IPS-20b (cell line): ENCODE results near the gene RASGRF2.

ENCODE experiments used
- H3K27ac ChIP-seq: one replicate; pipeline ENCODE4 v1.5.1; 2013; ENCODE audit warnings: low read length
- H3K27me3 ChIP-seq: 2 replicates; pipeline ENCODE4 v1.6.1; 2013; ENCODE audit warnings: mild to moderate bottlenecking, low read length, inconsistent platforms; ENCODE audit not compliant: insufficient read depth
- H3K36me3 ChIP-seq: 2 replicates; pipeline ENCODE4 v1.6.1; 2013; ENCODE audit warnings: low read depth, mild to moderate bottlenecking, inconsistent platforms, low read length, moderate library complexity; ENCODE audit not compliant: insufficient read depth
- H3K4me1 ChIP-seq: 2 replicates; pipeline ENCODE4 v1.6.1; 2013; ENCODE audit warnings: mild to moderate bottlenecking, control low read depth, inconsistent platforms, low read length, moderate library complexity; ENCODE audit not compliant: insufficient read depth
- H3K4me3 ChIP-seq: 2 replicates; pipeline ENCODE4 v1.5.1; 2013; ENCODE audit warnings: mild to moderate bottlenecking, low read length, inconsistent platforms
- H3K9ac ChIP-seq: 2 replicates; pipeline ENCODE4 v1.6.1; 2013; ENCODE audit warnings: low read depth, mild to moderate bottlenecking, inconsistent platforms, low read length, moderate library complexity
- H3K9me3 ChIP-seq: 2 replicates; pipeline ENCODE4 v1.6.1; 2013; ENCODE audit warnings: mild to moderate bottlenecking, low read depth, low read length, inconsistent platforms; ENCODE audit not compliant: insufficient read depth

The RASGRF2 gene

GRCh38 chr5:80957031-80957761 lies 3.0 kb upstream of the RASGRF2 start:
- no peak overlapping the region for H3K27ac ChIP-seq
- H3K9ac ChIP-seq, result peak overlapping the region; percentile 39; the same call in 1 of the 2 replicates
- peak overlapping the region; percentile 40; the same call in 1 of the 2 replicates for H3K4me3 ChIP-seq

GRCh38 chr5:80958616-80959015 lies 1.5 kb upstream of the RASGRF2 start:
- H3K4me1 ChIP-seq, result peaks cover 44% of the 10 kb centered on the region
- no peaks in the 10 kb centered on the region for H3K9me3 ChIP-seq
- peaks cover 57% of the 10 kb centered on the region for H3K27me3 ChIP-seq
- no peak overlapping the region; the same call in 1 of the 2 replicates for H3K9ac ChIP-seq
- no peaks in the 10 kb centered on the region for H3K36me3 ChIP-seq
- H3K27ac ChIP-seq, result no peak overlapping the region
- no peak overlapping the region for H3K4me3 ChIP-seq

More at GRCh38 chr5:80957031-80957761, 3.0 kb upstream of the RASGRF2 start:
- no peaks in the 10 kb centered on the region for H3K9me3 ChIP-seq
- peaks cover 36% of the 10 kb centered on the region for H3K4me1 ChIP-seq
- peaks cover 43% of the 10 kb centered on the region for H3K27me3 ChIP-seq
- H3K36me3 ChIP-seq, result no peaks in the 10 kb centered on the region

DNA sequence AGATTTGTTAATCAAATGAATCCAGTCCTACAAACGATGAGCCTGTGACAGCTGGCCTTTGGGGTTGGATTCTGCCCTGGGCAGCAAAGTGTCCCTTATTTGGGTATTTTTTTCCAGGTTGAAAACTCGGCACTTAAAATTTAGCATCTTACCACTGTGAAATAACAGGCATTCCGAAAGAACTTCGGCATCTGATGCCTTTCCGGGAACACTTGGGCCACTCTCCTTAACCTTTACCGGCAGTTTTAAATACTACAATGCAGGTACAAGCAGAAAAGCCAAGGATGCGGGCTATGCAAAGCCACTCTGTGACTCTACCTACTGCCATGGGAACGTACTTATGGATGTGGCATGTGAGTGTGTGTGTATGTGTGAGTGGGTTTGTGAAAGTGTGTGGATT lies 1.0 kb upstream of the RASGRF2 start:
- H3K4me1 ChIP-seq, result peaks cover 47% of the 10 kb centered on the region
- H3K36me3 ChIP-seq, result no peaks in the 10 kb centered on the region
- no peak overlapping the region for H3K9ac ChIP-seq
- peak overlapping the region; percentile 72 for H3K4me3 ChIP-seq
- H3K27me3 ChIP-seq, result peaks cover 57% of the 10 kb centered on the region
- H3K27ac ChIP-seq, result no peak overlapping the region
- no peaks in the 10 kb centered on the region for H3K9me3 ChIP-seq

DNA sequence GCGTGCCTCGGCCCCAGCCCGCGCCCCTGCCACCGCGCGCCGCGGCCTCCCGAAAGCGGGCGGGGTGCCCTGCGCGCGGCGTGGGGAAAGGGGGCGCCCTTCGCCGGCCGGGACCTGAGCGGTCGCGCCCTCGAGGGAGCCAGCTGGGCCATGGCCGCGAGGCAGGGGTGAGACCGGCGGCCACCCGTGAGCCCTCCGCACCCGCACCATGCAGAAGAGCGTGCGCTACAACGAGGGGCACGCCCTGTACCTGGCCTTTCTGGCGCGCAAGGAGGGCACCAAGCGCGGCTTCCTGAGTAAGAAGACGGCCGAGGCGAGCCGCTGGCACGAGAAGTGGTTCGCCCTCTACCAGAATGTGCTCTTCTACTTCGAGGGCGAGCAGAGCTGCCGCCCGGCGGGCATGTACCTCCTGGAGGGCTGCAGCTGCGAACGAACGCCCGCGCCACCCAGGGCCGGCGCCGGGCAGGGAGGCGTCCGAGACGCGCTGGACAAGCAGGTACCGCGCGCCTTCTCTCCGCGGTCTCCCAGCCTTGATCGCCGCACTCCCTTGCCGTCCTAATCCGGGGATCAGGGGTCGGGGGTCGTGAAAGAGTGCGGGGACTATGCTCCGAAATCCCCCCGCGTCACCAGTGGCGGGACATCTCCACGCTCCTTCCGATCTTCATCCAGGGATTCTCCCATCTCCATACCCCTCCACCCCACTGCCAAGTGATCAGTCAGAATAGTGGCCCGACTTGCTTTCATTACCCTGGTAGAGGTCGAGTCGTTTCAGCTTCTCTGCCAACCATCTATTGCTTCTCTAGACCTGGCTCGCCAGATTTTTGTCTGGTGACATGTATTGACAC lies 590 bp downstream of the RASGRF2 start:
- H3K27ac ChIP-seq, result no peak overlapping the region
- H3K4me1 ChIP-seq, result peaks cover 47% of the 10 kb centered on the region

DNA sequence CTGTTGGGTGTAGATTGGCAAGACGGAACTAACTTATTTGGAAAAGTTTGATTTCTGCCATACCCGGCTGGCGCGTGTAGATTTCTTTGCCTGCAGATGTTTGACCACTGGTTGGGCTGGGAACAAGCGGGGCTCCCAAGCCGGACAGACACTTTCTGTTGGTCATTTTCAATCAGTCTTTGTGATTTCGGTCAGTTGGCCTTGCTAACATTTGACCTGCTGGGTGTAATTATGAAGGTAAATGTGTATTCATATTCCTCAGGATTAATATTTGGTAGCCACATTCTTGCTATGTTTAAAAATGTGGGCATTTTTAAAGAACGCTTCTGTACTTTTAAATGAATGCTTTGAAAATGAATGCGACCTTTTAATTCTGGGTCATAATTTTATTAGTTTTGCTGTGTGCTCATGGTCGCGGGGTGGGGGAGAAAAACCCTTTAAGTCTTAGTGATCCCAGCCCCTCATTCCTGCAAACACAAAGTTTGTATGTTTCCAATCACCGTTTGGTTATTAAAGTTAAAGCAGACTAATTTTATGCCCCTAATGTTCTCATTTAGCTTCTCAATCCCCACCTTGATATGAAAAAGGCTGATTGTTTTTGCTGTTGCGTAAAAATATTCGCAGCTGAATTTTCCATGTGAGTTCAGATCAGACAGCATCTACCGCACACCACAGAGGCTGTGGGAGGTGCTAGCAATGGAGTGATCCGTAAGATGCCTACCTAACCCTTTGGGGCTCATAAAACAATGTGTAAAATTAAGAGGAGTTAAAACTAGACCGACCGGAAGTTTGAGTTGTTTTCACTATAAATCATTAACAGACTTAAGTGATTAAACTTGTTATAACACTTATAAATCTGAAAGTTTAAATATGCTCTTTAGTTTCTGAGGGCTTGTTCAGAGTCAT lies 1.5 kb downstream of the RASGRF2 start:
- peaks cover 39% of the 10 kb centered on the region for H3K4me1 ChIP-seq
- H3K4me3 ChIP-seq, result peak overlapping the region; percentile 72
- peak overlapping the region; percentile 16; the same call in 1 of the 2 replicates for H3K9ac ChIP-seq
- no peak overlapping the region for H3K27ac ChIP-seq
- no peaks in the 10 kb centered on the region for H3K9me3 ChIP-seq
- peaks cover 53% of the 10 kb centered on the region for H3K27me3 ChIP-seq
- H3K36me3 ChIP-seq, result no peaks in the 10 kb centered on the region

More for the DNA sequence above, 590 bp downstream of the RASGRF2 start:
- peak overlapping the region; percentile 72 for H3K4me3 ChIP-seq
- peaks cover 55% of the 10 kb centered on the region for H3K27me3 ChIP-seq
- no peaks in the 10 kb centered on the region for H3K36me3 ChIP-seq
- peak overlapping the region; percentile 16; the same call in 1 of the 2 replicates for H3K9ac ChIP-seq
- H3K9me3 ChIP-seq, result no peaks in the 10 kb centered on the region

- Histone ChIP-seq H3K36me3 (no peaks in the 10 kb centered on the region), H3K27me3 (peaks cover 53% of the 10 kb centered on the region), H3K4me1 (peaks cover 32% of the 10 kb centered on the region), H3K27ac (no peak overlapping the region), H3K9me3 (no peaks in the 10 kb centered on the region), H3K9ac (no peak overlapping the region), H3K4me3 (no peak overlapping the region)
Observed at GRCh38 chr5:80962630-80963520, 2.7 kb downstream of the RASGRF2 start.

GRCh38 chr5:80963521-80963895 lies 3.3 kb downstream of the RASGRF2 start:
- Histone ChIP-seq H3K9me3 (no peaks in the 10 kb centered on the region), H3K27ac (no peak overlapping the region), H3K36me3 (no peaks in the 10 kb centered on the region), H3K9ac (no peak overlapping the region), H3K4me3 (no peak overlapping the region), H3K27me3 (peaks cover 49% of the 10 kb centered on the region), H3K4me1 (peaks cover 25% of the 10 kb centered on the region)

- Histone ChIP-seq H3K27me3 (peaks cover 44% of the 10 kb centered on the region), H3K4me3 (no peak overlapping the region), H3K9ac (no peak overlapping the region), H3K4me1 (peaks cover 23% of the 10 kb centered on the region), H3K9me3 (no peaks in the 10 kb centered on the region), H3K27ac (no peak overlapping the region), H3K36me3 (no peaks in the 10 kb centered on the region)
Observed at GRCh38 chr5:80963966-80964481, 3.9 kb downstream of the RASGRF2 start.

- Histone ChIP-seq H3K4me3 (no peak overlapping the region; the same call in 1 of the 2 replicates), H3K9ac (peak overlapping the region; percentile 23; the same call in 1 of the 2 replicates), H3K36me3 (no peaks in the 10 kb centered on the region), H3K4me1 (peaks cover 21% of the 10 kb centered on the region), H3K9me3 (no peaks in the 10 kb centered on the region), H3K27ac (no peak overlapping the region), H3K27me3 (peaks cover 39% of the 10 kb centered on the region)
Observed at GRCh38 chr5:80964491-80964890, 4.3 kb downstream of the RASGRF2 start.

DNA sequence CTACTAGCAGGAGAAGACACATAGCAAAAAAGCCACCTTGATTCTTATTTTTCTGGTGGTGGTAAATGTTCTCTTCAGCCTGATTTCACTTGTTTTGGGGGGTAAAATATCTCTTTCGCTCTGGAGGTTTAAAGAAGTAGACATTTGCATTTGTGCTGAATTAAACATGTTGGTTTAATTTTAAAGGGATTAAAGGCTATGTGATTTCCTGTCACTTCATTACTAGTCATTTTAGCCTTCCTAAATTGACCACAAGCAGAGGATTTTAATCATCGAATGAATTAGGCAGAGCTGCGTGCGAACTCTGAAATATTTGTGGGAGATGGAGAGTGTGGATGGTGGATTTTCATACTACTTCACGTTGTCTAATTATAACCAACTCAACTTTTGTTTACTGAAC lies 4.8 kb downstream of the RASGRF2 start:
- Histone ChIP-seq H3K27ac (no peak overlapping the region), H3K9me3 (no peaks in the 10 kb centered on the region), H3K27me3 (peaks cover 35% of the 10 kb centered on the region), H3K36me3 (no peaks in the 10 kb centered on the region), H3K4me3 (no peak overlapping the region; the same call in 1 of the 2 replicates), H3K4me1 (peaks cover 18% of the 10 kb centered on the region), H3K9ac (peak overlapping the region; percentile 23; the same call in 1 of the 2 replicates)
